ENCODE results near the gene PCDH1. TPM values are rescaled to one million over a fixed set of nuclear protein-coding genes. Genes with fewer than 3 reads are reported as not detected.

Gene PCDH1
- total and polyA plus RNA-seq, 11 donors: 10.2 to 106 (median 19.2) TPM

DNA sequence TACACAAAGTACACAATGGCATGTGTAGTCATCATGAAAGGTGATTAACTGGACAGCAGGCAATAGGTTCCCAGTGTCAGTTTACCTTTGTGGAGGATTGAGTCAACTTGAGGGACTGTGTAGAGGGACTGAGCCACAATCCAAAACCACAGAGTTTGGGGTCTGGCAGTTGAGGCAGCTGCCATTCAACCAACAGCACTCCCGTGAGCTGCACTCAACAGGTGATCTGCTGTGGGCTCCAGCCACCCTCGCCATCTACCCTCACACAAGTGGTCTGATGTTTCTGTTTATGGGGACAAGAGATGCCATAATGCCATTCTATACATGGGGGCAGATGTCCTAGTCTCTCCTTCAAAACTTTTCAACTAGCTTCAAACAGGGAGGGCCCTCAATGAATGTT, 42.6 kb upstream of the PCDH1 start:
- H3K9me3 ChIP-seq: no peaks in the 10 kb centered on the region
- peaks cover 4 to 27% (median 18%) of the 10 kb centered on the region in 12 donors for H3K4me1 ChIP-seq
- DNase-seq (no peak), ATAC-seq (no peak)
- H3K27ac ChIP-seq: no peak overlapping the region
- no peak overlapping the region for H3K4me3 ChIP-seq
- 84 to 88% (median 86%) methylated on average over 2 of the region's 2 CpGs for WGBS, 4 donors
- no peaks in the 10 kb centered on the region for H3K27me3 ChIP-seq
- intact Hi-C loops (cut with DNase I): loop anchor here in 6 of 10 donors (5.0 kb wide), 4 partner anchors 37 to 228 kb away; partner anchors contain the start of gene PCDH12 (in 3 of the 6)
- TF ChIP-seq, protein P1, sequence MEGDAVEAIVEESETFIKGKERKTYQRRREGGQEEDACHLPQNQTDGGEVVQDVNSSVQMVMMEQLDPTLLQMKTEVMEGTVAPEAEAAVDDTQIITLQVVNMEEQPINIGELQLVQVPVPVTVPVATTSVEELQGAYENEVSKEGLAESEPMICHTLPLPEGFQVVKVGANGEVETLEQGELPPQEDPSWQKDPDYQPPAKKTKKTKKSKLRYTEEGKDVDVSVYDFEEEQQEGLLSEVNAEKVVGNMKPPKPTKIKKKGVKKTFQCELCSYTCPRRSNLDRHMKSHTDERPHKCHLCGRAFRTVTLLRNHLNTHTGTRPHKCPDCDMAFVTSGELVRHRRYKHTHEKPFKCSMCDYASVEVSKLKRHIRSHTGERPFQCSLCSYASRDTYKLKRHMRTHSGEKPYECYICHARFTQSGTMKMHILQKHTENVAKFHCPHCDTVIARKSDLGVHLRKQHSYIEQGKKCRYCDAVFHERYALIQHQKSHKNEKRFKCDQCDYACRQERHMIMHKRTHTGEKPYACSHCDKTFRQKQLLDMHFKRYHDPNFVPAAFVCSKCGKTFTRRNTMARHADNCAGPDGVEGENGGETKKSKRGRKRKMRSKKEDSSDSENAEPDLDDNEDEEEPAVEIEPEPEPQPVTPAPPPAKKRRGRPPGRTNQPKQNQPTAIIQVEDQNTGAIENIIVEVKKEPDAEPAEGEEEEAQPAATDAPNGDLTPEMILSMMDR (IDR thresholded peaks at IDR 0.05): no peak
- no peak for TF ChIP-seq POLR2A (IDR thresholded peaks at IDR 0.05)
- peaks cover 0 to 14% (median 10%) of the 10 kb centered on the region in 9 donors for H3K36me3 ChIP-seq

DNA sequence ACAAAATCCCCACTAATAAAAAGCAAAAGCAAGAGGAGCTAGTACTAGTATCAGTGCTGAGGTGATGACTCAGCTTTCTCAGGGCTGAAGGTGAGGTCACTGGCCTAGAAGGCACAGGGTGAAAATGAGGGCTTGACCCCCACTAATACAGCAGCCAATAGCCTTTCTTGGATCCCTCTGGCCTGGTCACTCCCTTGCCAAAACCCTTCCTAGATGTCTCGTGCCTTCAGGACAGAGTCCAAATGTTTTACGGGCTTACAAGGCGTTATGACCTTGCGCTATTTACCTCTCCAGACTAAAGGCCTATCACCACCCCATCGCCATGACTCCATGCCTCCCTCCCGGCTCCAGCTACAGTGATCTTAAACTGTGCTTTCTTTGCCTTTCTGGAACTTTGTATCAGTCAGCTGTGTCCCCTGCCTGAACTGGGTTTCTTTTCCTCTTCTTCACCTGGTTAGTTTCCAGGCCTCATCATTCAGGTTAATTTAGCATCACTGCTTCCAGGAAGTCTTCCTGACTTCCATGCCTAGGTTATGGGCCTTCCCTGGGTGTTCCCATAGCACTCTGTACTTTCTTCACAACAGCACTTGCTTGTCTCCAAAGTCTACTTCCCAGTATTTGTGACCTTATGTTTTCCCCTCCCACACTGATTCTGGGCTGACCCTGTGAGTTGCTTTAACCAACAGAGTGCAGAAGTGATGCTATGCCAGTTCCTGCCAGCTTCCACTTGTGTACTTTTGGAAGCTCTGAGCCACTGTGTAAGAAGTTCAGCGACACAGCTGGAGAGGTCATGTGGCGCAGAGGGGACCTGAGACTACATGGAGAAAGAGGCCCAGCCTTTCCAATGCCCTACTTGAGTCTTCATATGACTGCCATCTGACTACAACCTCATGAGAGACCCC, 41.3 kb upstream of the PCDH1 start:
- no peaks in the 10 kb centered on the region for H3K27me3 ChIP-seq

DNA sequence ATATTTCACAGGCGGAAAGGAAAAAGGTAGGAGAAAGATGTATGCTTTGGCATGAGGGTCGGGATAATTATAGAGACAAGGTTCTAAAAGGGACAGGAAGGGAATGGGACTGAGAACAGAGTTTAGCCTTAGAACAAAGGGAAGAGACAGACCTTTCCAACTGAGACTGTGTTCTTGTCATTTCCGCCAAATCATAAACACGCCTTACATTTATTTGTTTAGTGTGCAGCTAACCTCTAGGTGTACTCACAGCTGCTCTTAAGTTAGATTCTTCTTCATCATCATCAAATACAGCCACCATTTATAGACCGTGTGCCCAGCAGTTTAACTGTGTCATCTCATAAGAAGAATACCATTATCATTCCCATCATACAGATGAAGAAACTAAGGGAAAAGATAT, 39.5 kb upstream of the PCDH1 start:
- Histone ChIP-seq H3K36me3 (no peaks in the 10 kb centered on the region), H3K27me3 (peaks cover 0 to 3% (median 0%) of the 10 kb centered on the region in 9 donors), H3K27ac (no peak overlapping the region), H3K4me1 (peaks cover 0 to 17% (median 8%) of the 10 kb centered on the region in 12 donors), H3K4me3 (no peak overlapping the region), H3K9me3 (no peaks in the 10 kb centered on the region)
- 83 to 91% (median 84%) methylated on average over 5 of the region's 5 CpGs for WGBS, 4 donors
- intact Hi-C loops (cut with DNase I): no loop called here
- no peak for ATAC-seq
- TF ChIP-seq, protein P1 (IDR thresholded peaks at IDR 0.05): no peak
- no peak for TF ChIP-seq POLR2A (IDR thresholded peaks at IDR 0.05)
- DNase-seq: no peak

More for the DNA sequence above, 41.3 kb upstream of the PCDH1 start:
- TF ChIP-seq POLR2A (IDR thresholded peaks at IDR 0.05): no peak
- TF ChIP-seq, protein P1 (IDR thresholded peaks at IDR 0.05): no peak
- ATAC-seq (no peak), DNase-seq (no peak)
- no peak overlapping the region for H3K4me3 ChIP-seq
- peaks cover 0 to 1% (median 0%) of the 10 kb centered on the region in 9 donors for H3K36me3 ChIP-seq
- WGBS, 4 donors: 91 to 94% (median 92%) methylated on average over 8 of the region's 8 CpGs
- H3K27ac ChIP-seq: no peak overlapping the region
- peaks cover 3 to 15% (median 8%) of the 10 kb centered on the region in 12 donors for H3K4me1 ChIP-seq
- intact Hi-C loops (cut with DNase I): loop anchor here in 6 of 10 donors (5.0 kb wide), 4 partner anchors 37 to 227 kb away; partner anchors contain the start of gene PCDH12 (in 3 of the 6)
- no peaks in the 10 kb centered on the region for H3K9me3 ChIP-seq

DNA sequence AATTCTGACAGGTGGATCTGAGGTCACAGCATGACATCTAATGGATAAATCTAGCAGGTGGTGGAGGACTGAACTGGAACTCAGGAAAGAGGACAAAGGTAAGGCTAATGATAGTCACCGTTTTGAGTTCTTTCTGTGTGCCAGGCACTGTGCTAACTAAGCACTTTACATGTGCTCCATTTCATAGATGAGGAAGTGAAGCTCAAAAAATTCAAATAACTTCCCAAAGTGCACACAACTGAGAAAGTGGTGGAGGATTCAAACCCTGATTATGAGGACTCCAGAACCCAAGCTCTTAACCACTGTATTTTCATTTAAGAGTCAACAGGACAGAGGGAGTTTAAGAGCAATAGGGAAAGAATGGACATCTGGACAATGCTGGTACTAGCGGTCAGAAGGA, 38.3 kb upstream of the PCDH1 start:
- no peak for ATAC-seq
- H3K4me1 ChIP-seq: peaks cover 0 to 15% (median 7%) of the 10 kb centered on the region in 12 donors
- no peak overlapping the region for H3K27ac ChIP-seq
- no peaks in the 10 kb centered on the region for H3K36me3 ChIP-seq
- H3K27me3 ChIP-seq: peaks cover 0 to 3% (median 0%) of the 10 kb centered on the region in 9 donors
- no peaks in the 10 kb centered on the region for H3K9me3 ChIP-seq
- 66 to 80% (median 74%) methylated on average over 2 of the region's 2 CpGs for WGBS, 4 donors
- H3K4me3 ChIP-seq: no peak overlapping the region
- no peak for DNase-seq
- intact Hi-C loops (cut with DNase I): no loop called here
- TF ChIP-seq, protein P1 (IDR thresholded peaks at IDR 0.05): no peak
- no peak for TF ChIP-seq POLR2A (IDR thresholded peaks at IDR 0.05)

All from heart left ventricle (tissue), 16 donors.